K562 (cell line): Measurements from ENCODE around the gene AAK1. TPM values are rescaled to one million over a fixed set of nuclear protein-coding genes. Genes with fewer than 3 reads are reported as not detected.

Experiments
- ATAC-seq: fragments of 200-7000 bp; cut with Tn5 transposase; 3 replicates; pipeline ENCODE4 v1.9.1; 2020; ENCODE audit warnings: moderate library complexity
- BruUV-seq: library from RNA; stranded (reverse); fragments of 400-500 nt; replicated peaks from 2 replicates; lab custom pipeline; 2021; lab: Mats Ljungman, UMichigan
- CTCF ChIA-PET: fragments of 300-600 bp; formaldehyde crosslinking; extraction: SDS; loops from one replicate; lab custom pipeline; 2021; ENCODE audit warnings: low intra/inter-chr PET ratio; lab: Yijun Ruan, JAX
- POLR2A ChIA-PET: fragments of 300-600, 350-650 bp; sonication (Branson Sonifier 250); formaldehyde crosslinking; extraction: SDS; loops from one replicate; lab custom pipeline; 2021; ENCODE audit warnings: antibody characterized with exemption, inconsistent platforms; lab: Yijun Ruan, JAX
- DNase-seq, 4 experiments: peaks; one replicate each; pipeline versions ENCODE4 v3.0.0 to v3.0.0-alpha.2; 2011 to 2018; ENCODE audit warnings: low spot score in 3 of 4, mixed read lengths in 3 of 4; ENCODE audit errors: extremely low read depth in 1 of 4
- FAIRE-seq: peaks from 2 replicates; lab custom pipeline; 2011; peaks lifted over from hg19 to GRCh38; lab: Jason Lieb, UNC
- H2AFZ ChIP-seq: 2 replicates; pipeline ENCODE4 v1.6.0; 2011; ENCODE audit warnings: low read depth, low read length, control low read depth, inconsistent platforms
- H3K27ac ChIP-seq: fragments of 200-600 bp; 3 replicates; pipeline ENCODE4 v1.8.0; 2011; ENCODE audit warnings: low read depth, mild to moderate bottlenecking, control low read depth, inconsistent platforms, low read length, moderate library complexity, mixed read lengths; ENCODE audit errors: extremely low read depth
- H3K27me3 ChIP-seq, 2 experiments: fragments of 300-600 bp in 1 of 2; 2 replicates in 1 of 2; 3 replicates in 1 of 2; pipeline versions ENCODE4 v1.6.0 to v1.8.0; 2011; ENCODE audit warnings: inconsistent platforms in 2 of 2, low read length in 2 of 2, mild to moderate bottlenecking in 1 of 2, mixed read lengths in 1 of 2, moderate library complexity in 1 of 2; ENCODE audit not compliant: control insufficient read depth in 2 of 2, insufficient read depth in 2 of 2
- H3K36me3 ChIP-seq: fragments of 300-600 bp; 3 replicates; pipeline ENCODE4 v1.8.0; 2011; ENCODE audit warnings: mild to moderate bottlenecking, low read length, inconsistent platforms; ENCODE audit not compliant: control insufficient read depth, insufficient read depth
- H3K4me1 ChIP-seq, 2 experiments: fragments of 200-600 bp in 1 of 2; replicated peaks in 1 of 2; 2 replicates in 1 of 2; 3 replicates in 1 of 2; pipeline versions ENCODE4 v1.5.1 to v1.8.0; 2011; ENCODE audit warnings: inconsistent platforms in 2 of 2, low read length in 2 of 2, mild to moderate bottlenecking in 1 of 2, mixed read lengths in 1 of 2, moderate library complexity in 1 of 2; ENCODE audit not compliant: control insufficient read depth in 2 of 2, insufficient read depth in 2 of 2
- H3K4me2 ChIP-seq: 2 replicates; pipeline ENCODE4 v1.6.1; 2011; ENCODE audit warnings: low read length, control low read depth, inconsistent platforms, mixed read lengths; ENCODE audit not compliant: insufficient read depth
- H3K4me3 ChIP-seq: fragments of 200-600 bp; sonication (generic), shearing (Covaris generic); 2 replicates; pipeline ENCODE4 v1.5.1; 2016; ENCODE audit warnings: control low read depth, inconsistent platforms
- H3K79me2 ChIP-seq: fragments of 200-600 bp; 3 replicates; pipeline ENCODE4 v1.8.0; 2011; ENCODE audit warnings: low read length, inconsistent platforms; ENCODE audit not compliant: control insufficient read depth, insufficient read depth
- H3K9ac ChIP-seq, 2 experiments: 2 replicates each; pipeline versions ENCODE4 v1.6.0 to v1.6.1; 2011; ENCODE audit warnings: low read depth in 2 of 2, low read length in 2 of 2, control low read depth in 1 of 2, inconsistent platforms in 1 of 2, mild to moderate bottlenecking in 1 of 2, mixed read lengths in 1 of 2; ENCODE audit not compliant: insufficient read depth in 1 of 2
- H3K9me1 ChIP-seq: one replicate; pipeline ENCODE4 v1.6.0; 2011; ENCODE audit warnings: inconsistent platforms, mild to moderate bottlenecking, low read length, moderate library complexity; ENCODE audit not compliant: control insufficient read depth, insufficient read depth
- H3K9me3 ChIP-seq: replicated peaks from 2 replicates; pipeline ENCODE4 v1.5.1; 2011; ENCODE audit warnings: low read depth, low read length, inconsistent platforms; ENCODE audit not compliant: control insufficient read depth, insufficient read depth
- H4K20me1 ChIP-seq: replicated peaks from 2 replicates; pipeline ENCODE4 v1.6.1; 2011; ENCODE audit warnings: low read length, inconsistent platforms, mixed read lengths; ENCODE audit not compliant: control insufficient read depth, insufficient read depth
- C11orf30 ChIP-seq: fragments of 450-650 bp; IDR thresholded peaks from 2 replicates; pipeline ENCODE4 v1.6.1; 2016; ENCODE audit warnings: low read depth, mild to moderate bottlenecking
- HES1 ChIP-seq: fragments of 450-650 bp; IDR thresholded peaks from 2 replicates; pipeline ENCODE4 v1.6.1; 2016; ENCODE audit warnings: low read depth, mild to moderate bottlenecking, moderate library complexity
- LEF1 ChIP-seq: fragments of 450-650 bp; IDR thresholded peaks from 2 replicates; pipeline ENCODE4 v1.6.1; 2016; ENCODE audit warnings: mild to moderate bottlenecking
- MAFF ChIP-seq: IDR thresholded peaks from 2 replicates; pipeline ENCODE4 v1.6.1; 2012; ENCODE audit warnings: low read length, improper control_type of control experiment
- MAFG ChIP-seq: fragments of 450-650 bp; conservative IDR thresholded peaks from 2 replicates; pipeline ENCODE4 v1.6.1; 2016; ENCODE audit warnings: missing genetic modification characterization, missing compliant biosample characterization
- MAFK ChIP-seq: IDR thresholded peaks from 2 replicates; pipeline ENCODE4 v1.6.1; 2011; ENCODE audit warnings: low read length, improper control_type of control experiment
- ZNF316 ChIP-seq: fragments of 450-650 bp; IDR thresholded peaks from 2 replicates; pipeline ENCODE4 v1.6.1; 2016
- in situ Hi-C: fragments of 300-500 bp; cut with MboI; formaldehyde crosslinking; loops from 4 replicates; pipeline ENCODE4 v1.15.0; 2018; ENCODE audit warnings: inconsistent platforms, mixed read lengths
- intact Hi-C: fragments of 100-400 bp; cut with micrococcal nuclease; formaldehyde crosslinking; loops from 2 replicates; pipeline ENCODE4 v1.14.2; 2022
- polyA plus RNA-seq, 8 experiments: library from polyadenylated mRNA; depleted of rRNA in 4 of 8; stranded (reverse) in 5 of 8; unstranded in 3 of 8; fragments of >200 nt; fragmentation: Nextera tagmentation in 2 of 8; fragmentation: Illumina TruSeq in 1 of 8; extraction: Ambion mirVana in 2 of 8; extraction: Trizol in 1 of 8; gene quantifications; 2 replicates each; pipeline versions ENCODE4 v1.2.1 to v1.2.3, GENCODE V29; 2011 to 2014; ENCODE audit warnings: inconsistent platforms in 1 of 8, missing spikeins in 1 of 8
- total RNA-seq, 7 experiments: library from RNA; depleted of rRNA in 6 of 7; stranded (reverse); fragments of >200 nt in 6 of 7; fragmentation: Illumina TruSeq in 2 of 7; extraction: Trizol in 2 of 7; gene quantifications; 2 replicates each; pipeline versions ENCODE4 v1.2.1 to v1.2.3, GENCODE V29; 2011 to 2021; ENCODE audit warnings: low replicate concordance in 1 of 7
- TF ChIP-seq, protein P1 (sequence below): fragments of 450-650 bp; IDR thresholded peaks from 2 replicates; pipeline ENCODE4 v1.6.1; 2017; ENCODE audit warnings: antibody characterized with exemption, mild to moderate bottlenecking

Gene AAK1
- total and polyA plus RNA-seq, 9 of the 15 experiments (the other 6 are each of a cell fraction or from before 2014, with no cell fraction given) = 0.89 to 17.1 (median 6.0) TPM

- H3K27me3 ChIP-seq = no peaks in the 10 kb centered on the region
- H3K36me3 ChIP-seq = no peaks in the 10 kb centered on the region; the same call in 2 of the 3 replicates
- no peaks in the 10 kb centered on the region for H3K79me2 ChIP-seq
- H3K27ac ChIP-seq = no peak overlapping the region
- H3K4me2 ChIP-seq = peak overlapping the region; percentile 8; the same call in 1 of the 2 replicates
- peak; percentile 12; the same call in 1 of the 2 replicates for TF ChIP-seq MAFF
- peak; percentile 75 for TF ChIP-seq ZNF316
- TF ChIP-seq LEF1 = no peak
- TF ChIP-seq MAFG = peak; percentile 40; the same call in 1 of the 2 replicates
- TF ChIP-seq C11orf30 = peak; percentile 71; the same call in 1 of the 2 replicates
- TF ChIP-seq HES1 = no peak
- TF ChIP-seq, protein P1, sequence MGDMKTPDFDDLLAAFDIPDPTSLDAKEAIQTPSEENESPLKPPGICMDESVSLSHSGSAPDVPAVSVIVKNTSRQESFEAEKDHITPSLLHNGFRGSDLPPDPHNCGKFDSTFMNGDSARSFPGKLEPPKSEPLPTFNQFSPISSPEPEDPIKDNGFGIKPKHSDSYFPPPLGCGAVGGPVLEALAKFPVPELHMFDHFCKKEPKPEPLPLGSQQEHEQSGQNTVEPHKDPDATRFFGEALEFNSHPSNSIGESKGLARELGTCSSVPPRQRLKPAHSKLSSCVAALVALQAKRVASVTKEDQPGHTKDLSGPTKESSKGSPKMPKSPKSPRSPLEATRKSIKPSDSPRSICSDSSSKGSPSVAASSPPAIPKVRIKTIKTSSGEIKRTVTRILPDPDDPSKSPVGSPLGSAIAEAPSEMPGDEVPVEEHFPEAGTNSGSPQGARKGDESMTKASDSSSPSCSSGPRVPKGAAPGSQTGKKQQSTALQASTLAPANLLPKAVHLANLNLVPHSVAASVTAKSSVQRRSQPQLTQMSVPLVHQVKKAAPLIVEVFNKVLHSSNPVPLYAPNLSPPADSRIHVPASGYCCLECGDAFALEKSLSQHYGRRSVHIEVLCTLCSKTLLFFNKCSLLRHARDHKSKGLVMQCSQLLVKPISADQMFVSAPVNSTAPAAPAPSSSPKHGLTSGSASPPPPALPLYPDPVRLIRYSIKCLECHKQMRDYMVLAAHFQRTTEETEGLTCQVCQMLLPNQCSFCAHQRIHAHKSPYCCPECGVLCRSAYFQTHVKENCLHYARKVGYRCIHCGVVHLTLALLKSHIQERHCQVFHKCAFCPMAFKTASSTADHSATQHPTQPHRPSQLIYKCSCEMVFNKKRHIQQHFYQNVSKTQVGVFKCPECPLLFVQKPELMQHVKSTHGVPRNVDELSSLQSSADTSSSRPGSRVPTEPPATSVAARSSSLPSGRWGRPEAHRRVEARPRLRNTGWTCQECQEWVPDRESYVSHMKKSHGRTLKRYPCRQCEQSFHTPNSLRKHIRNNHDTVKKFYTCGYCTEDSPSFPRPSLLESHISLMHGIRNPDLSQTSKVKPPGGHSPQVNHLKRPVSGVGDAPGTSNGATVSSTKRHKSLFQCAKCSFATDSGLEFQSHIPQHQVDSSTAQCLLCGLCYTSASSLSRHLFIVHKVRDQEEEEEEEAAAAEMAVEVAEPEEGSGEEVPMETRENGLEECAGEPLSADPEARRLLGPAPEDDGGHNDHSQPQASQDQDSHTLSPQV = no peak
- TF ChIP-seq MAFK = peak; percentile 26; the same call in 1 of the 2 replicates
- H3K4me1 ChIP-seq = peaks cover 4 to 20% of the 10 kb centered on the region in 2 experiments
- no TSS peak for BruUV-seq
- DNase-seq = no peak
- no peak overlapping the region for H3K4me3 ChIP-seq
- no peak overlapping the region for H2AFZ ChIP-seq
- H3K9me3 ChIP-seq = no peaks in the 10 kb centered on the region; the same call in 1 of the 2 replicates
- no peak for ATAC-seq
- ChIA-PET POLR2A (interaction anchor here (1.2 to 1.8 kb wide), 2 partner anchors 9 to 31 kb away, joined by 4 to 7 read pairs; partner anchors contain the start of gene AAK1), CTCF (no interaction called here)
- FAIRE-seq = no peak
- H3K9ac ChIP-seq = no peak overlapping the region
- no peaks in the 10 kb centered on the region for H4K20me1 ChIP-seq
- intact Hi-C loops (no loop called here), in situ Hi-C loops (no loop called here)
- H3K9me1 ChIP-seq = no peaks in the 10 kb centered on the region
Measured at GRCh38 chr2:69612707-69613106, 30.8 kb downstream of the AAK1 start.
